GM23338 (cell line): Measurements from ENCODE around the gene ADGRB3. TPM values are rescaled to one million over a fixed set of nuclear protein-coding genes. Genes with fewer than 3 reads are reported as not detected.

ENCODE experiments used
- ETS1 ChIP-seq: IDR thresholded peaks from 2 replicates; pipeline ENCODE4 v1.6.1; 2016; ENCODE audit warnings: antibody characterized with exemption
- EZH2 ChIP-seq: fragments of 200-600 bp; sonication (generic); IDR thresholded peaks from one replicate; pipeline ENCODE4 v1.8.0; 2017; ENCODE audit warnings: antibody characterized with exemption, mild to moderate bottlenecking, low read depth; ENCODE audit not compliant: unreplicated experiment
- REST ChIP-seq: IDR thresholded peaks from one replicate; pipeline ENCODE4 v1.6.1; 2018; ENCODE audit warnings: antibody characterized with exemption; ENCODE audit not compliant: unreplicated experiment
- STAT1 ChIP-seq: IDR thresholded peaks from one replicate; pipeline ENCODE4 v1.6.1; 2016; ENCODE audit warnings: antibody characterized with exemption; ENCODE audit not compliant: unreplicated experiment
- ZNF331 ChIP-seq: fragments of 250-450 bp; sonication (Bioruptor Pico); IDR thresholded peaks from 2 replicates; pipeline ENCODE4 v1.5.0; 2020; ENCODE audit warnings: low read depth, mild to moderate bottlenecking, moderate library complexity
- ZNF462 ChIP-seq: fragments of 250-450 bp; sonication (Bioruptor Pico); IDR thresholded peaks from 2 replicates; pipeline ENCODE4 v1.5.0; 2020; ENCODE audit warnings: mild to moderate bottlenecking, moderate library complexity
- polyA plus RNA-seq: library from polyadenylated mRNA; unstranded; fragments of >200 nt; fragmentation: Nextera tagmentation; extraction: Ambion mirVana; gene quantifications from 2 replicates; pipeline ENCODE4 v1.2.1, GENCODE V29; 2016
- total RNA-seq: library from RNA; depleted of rRNA; stranded (reverse); fragments of >200 nt; shearing (Covaris generic); gene quantifications from 2 replicates; pipeline ENCODE4 v1.2.3, GENCODE V29; 2014

The ADGRB3 gene
- total and polyA plus RNA-seq, 2 experiments from 2014 or later: 0.92 to 4.0 TPM

- no peak for TF ChIP-seq ZNF462 (CRISPR knock-in tag)
- TF ChIP-seq REST: no peak
- TF ChIP-seq ZNF331: no peak
- no peak for TF ChIP-seq ETS1
- no peak for TF ChIP-seq EZH2
- no peak for TF ChIP-seq STAT1
Observed at GRCh38 chr6:69063401-69063800, 428.3 kb downstream of the ADGRB3 start (continued).
